Peyer's patch (tissue), 4 donors: ENCODE measurements around the gene PDCL3.

Experiments used
- CTCF ChIP-seq, 6 experiments: fragments of 450-650 bp in 4 of 6; fragments of 200-600 bp in 2 of 6; sonication (generic) in 1 of 6; IDR thresholded peaks; one replicate each; pipeline ENCODE4 v1.5.1; 2017 to 2019; ENCODE audit warnings: antibody characterized with exemption in 6 of 6, mild to moderate bottlenecking in 3 of 6, moderate library complexity in 1 of 6
- POLR2A ChIP-seq, 2 donors: fragments of 450-650 bp; IDR thresholded peaks; one replicate each; pipeline ENCODE4 v1.5.1; 2017; ENCODE audit warnings: antibody characterized with exemption in 2 of 2, mild to moderate bottlenecking in 2 of 2, moderate library complexity in 2 of 2

- no peak for TF ChIP-seq CTCF (IDR thresholded peaks at IDR 0.05)
- no peak for TF ChIP-seq POLR2A (IDR thresholded peaks at IDR 0.05)
Observed at GRCh38 chr2:100546469-100546868, 16.3 kb upstream of the PDCL3 start.
